CD8-positive, alpha-beta memory T cell (primary cell): Measurements from ENCODE around the gene PLEKHD1. TPM values are rescaled to one million over a fixed set of nuclear protein-coding genes. Genes with fewer than 3 reads are reported as not detected.
A peak's percentile ranks its signal among the peaks of the same experiment; 100 is the strongest.
"Not testable (repeated sequence)": the region's sequence is repeated elsewhere in the genome, so short reads cannot be mapped to it uniquely, and the experiment has no call there.

ENCODE experiments used
- CTCF ChIA-PET: fragments of 350-600 bp; sonication (Branson Sonifier 250); formaldehyde crosslinking; loops from one replicate; lab custom pipeline; 2021; ENCODE audit warnings: antibody characterized with exemption; lab: Charles Lee
- POLR2A ChIA-PET: fragments of 350-600 bp; sonication (Branson Sonifier 250); formaldehyde crosslinking; loops from one replicate; lab custom pipeline; 2021; ENCODE audit warnings: antibody characterized with exemption; lab: Charles Lee
- DNase-seq, 5 donors: peaks; one replicate each; pipeline versions ENCODE4 v3.0.0 to v3.0.0-alpha.2; 2020 to 2022; ENCODE audit warnings: mixed read lengths in 1 of 5
- H3K27ac ChIP-seq: one replicate; pipeline ENCODE4 v1.7.0; 2013; ENCODE audit warnings: low read depth, mild to moderate bottlenecking, low read length, moderate library complexity
- H3K27me3 ChIP-seq: 2 replicates; pipeline ENCODE4 v1.7.0; 2013; ENCODE audit warnings: low read length, mild to moderate bottlenecking; ENCODE audit not compliant: insufficient read depth, poor library complexity, severe bottlenecking
- H3K36me3 ChIP-seq: 2 replicates; pipeline ENCODE4 v1.7.0; 2013; ENCODE audit warnings: mild to moderate bottlenecking, low read length, moderate library complexity; ENCODE audit not compliant: insufficient read depth
- H3K4me1 ChIP-seq: 2 replicates; pipeline ENCODE4 v1.7.0; 2013; ENCODE audit warnings: mild to moderate bottlenecking, low read length, moderate library complexity; ENCODE audit not compliant: insufficient read depth
- H3K4me3 ChIP-seq: 2 replicates; pipeline ENCODE4 v1.7.0; 2013; ENCODE audit warnings: mild to moderate bottlenecking, low read length
- H3K9me3 ChIP-seq: 2 replicates; pipeline ENCODE4 v1.7.0; 2013; ENCODE audit warnings: mild to moderate bottlenecking, low read length
- H3K27ac Mint-ChIP-seq, 8 donors: one replicate each; pipeline ENCODE4 v1.8.0; 2020 to 2021; ENCODE audit warnings: mixed read lengths in 8 of 8, mild to moderate bottlenecking in 6 of 8, inconsistent platforms in 3 of 8, moderate library complexity in 3 of 8
- H3K27me3 Mint-ChIP-seq, 2 donors: one replicate each; pipeline ENCODE4 v1.8.0; 2020 to 2021; ENCODE audit warnings: mixed read lengths in 2 of 2, mild to moderate bottlenecking in 1 of 2, moderate library complexity in 1 of 2
- H3K36me3 Mint-ChIP-seq, 3 donors: one replicate each; pipeline ENCODE4 v1.8.0; 2020 to 2021; ENCODE audit warnings: mixed read lengths in 3 of 3, inconsistent platforms in 1 of 3, mild to moderate bottlenecking in 1 of 3
- H3K4me1 Mint-ChIP-seq, 3 donors: one replicate each; pipeline ENCODE4 v1.8.0; 2020 to 2021; ENCODE audit warnings: mixed read lengths in 3 of 3, inconsistent platforms in 1 of 3, mild to moderate bottlenecking in 1 of 3
- H3K4me3 Mint-ChIP-seq, 7 donors: one replicate each; pipeline ENCODE4 v1.8.0; 2020 to 2021; ENCODE audit warnings: mixed read lengths in 7 of 7, mild to moderate bottlenecking in 6 of 7, moderate library complexity in 4 of 7, inconsistent platforms in 2 of 7
- H3K9me3 Mint-ChIP-seq, 5 donors: one replicate each; pipeline ENCODE4 v1.8.0; 2020 to 2022; ENCODE audit warnings: mixed read lengths in 5 of 5, mild to moderate bottlenecking in 3 of 5, moderate library complexity in 2 of 5, inconsistent platforms in 1 of 5
- polyA plus RNA-seq: library from polyadenylated mRNA; unstranded; fragments of 300-500 nt; fragmentation: Illumina TruSeq; gene quantifications from one replicate; pipeline ENCODE4 v1.2.3, GENCODE V29; 2021
- total RNA-seq, 2 experiments: library from RNA; stranded (reverse); gene quantifications; one replicate each; pipeline ENCODE4 v1.2.3, GENCODE V29; 2021

PLEKHD1 gene
- total and polyA plus RNA-seq, 3 experiments from 2014 or later = 0.06 to 0.11 TPM; not detected in 1

DNA sequence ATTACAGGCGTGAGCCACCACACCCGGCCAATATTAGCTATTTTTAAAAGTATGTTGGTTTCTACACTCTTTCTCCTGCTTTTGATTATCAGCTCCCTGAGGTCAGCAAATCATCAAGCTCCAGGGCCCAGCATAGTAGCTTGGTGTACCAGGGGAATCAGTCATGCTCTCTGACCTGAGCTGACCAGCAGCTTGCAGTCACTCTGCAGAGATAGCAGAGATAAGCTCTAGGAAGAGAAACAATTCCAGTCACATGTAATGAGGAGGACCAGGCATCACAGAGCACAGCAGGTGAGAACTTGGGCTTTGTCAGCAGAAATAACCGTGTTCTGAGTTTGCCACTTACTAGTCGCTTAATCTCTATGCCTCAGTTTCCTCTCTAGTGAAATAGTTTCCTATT lies 8.5 kb downstream of the PLEKHD1 start:
- Mint-ChIP-seq H3K36me3 (no peaks in the 10 kb centered on the region), H3K27me3 (peaks cover 3 to 22% of the 10 kb centered on the region in 2 donors), H3K9me3 (no peaks in the 10 kb centered on the region), H3K4me1 (no peaks in the 10 kb centered on the region), H3K27ac (no peak overlapping the region), H3K4me3 (no peak overlapping the region)
- Histone ChIP-seq H3K36me3 (no peaks in the 10 kb centered on the region), H3K27ac (no peak overlapping the region), H3K27me3 (no peaks in the 10 kb centered on the region), H3K4me1 (no peaks in the 10 kb centered on the region), H3K9me3 (no peaks in the 10 kb centered on the region), H3K4me3 (no peak overlapping the region)
- no peak for DNase-seq
- POLR2A ChIA-PET = no interaction called here
- CTCF ChIA-PET = interaction anchor here (1.1 kb wide), 1 partner anchor 10 kb away, joined by 3 read pairs; no protein-coding TSS in a partner anchor

DNA sequence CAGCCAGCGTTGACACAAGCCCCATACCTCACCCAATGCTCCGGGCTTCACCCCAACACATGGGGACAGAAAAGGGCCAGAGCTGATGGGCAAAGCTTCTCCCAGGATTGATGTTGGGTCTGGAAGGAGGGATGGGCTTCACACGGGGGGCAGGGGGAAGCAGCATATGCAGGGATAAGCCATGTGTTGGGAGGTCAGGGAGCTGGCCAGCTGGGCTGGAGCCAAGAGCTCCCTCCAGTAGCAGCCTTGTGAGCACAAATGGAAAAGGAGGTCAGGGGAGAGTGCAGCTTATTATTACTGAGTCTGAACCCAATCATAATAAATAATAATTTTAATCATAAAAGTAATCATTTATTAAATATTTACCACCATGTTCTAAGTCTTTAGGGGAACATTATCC lies 9.3 kb downstream of the PLEKHD1 start:
- no peak overlapping the region for H3K27ac Mint-ChIP-seq
- POLR2A ChIA-PET = no interaction called here
- no peak overlapping the region for H3K4me3 ChIP-seq
- no peaks in the 10 kb centered on the region for H3K36me3 Mint-ChIP-seq
- no peaks in the 10 kb centered on the region for H3K4me1 ChIP-seq
- H3K27ac ChIP-seq = no peak overlapping the region
- H3K27me3 ChIP-seq = no peaks in the 10 kb centered on the region
- DNase-seq = no peak
- no peak overlapping the region for H3K4me3 Mint-ChIP-seq
- H3K4me1 Mint-ChIP-seq = no peaks in the 10 kb centered on the region
- no peaks in the 10 kb centered on the region for H3K9me3 ChIP-seq
- peaks cover 3 to 17% of the 10 kb centered on the region in 2 donors for H3K27me3 Mint-ChIP-seq
- no peaks in the 10 kb centered on the region for H3K36me3 ChIP-seq
- no peaks in the 10 kb centered on the region for H3K9me3 Mint-ChIP-seq
- CTCF ChIA-PET = no interaction called here

DNA sequence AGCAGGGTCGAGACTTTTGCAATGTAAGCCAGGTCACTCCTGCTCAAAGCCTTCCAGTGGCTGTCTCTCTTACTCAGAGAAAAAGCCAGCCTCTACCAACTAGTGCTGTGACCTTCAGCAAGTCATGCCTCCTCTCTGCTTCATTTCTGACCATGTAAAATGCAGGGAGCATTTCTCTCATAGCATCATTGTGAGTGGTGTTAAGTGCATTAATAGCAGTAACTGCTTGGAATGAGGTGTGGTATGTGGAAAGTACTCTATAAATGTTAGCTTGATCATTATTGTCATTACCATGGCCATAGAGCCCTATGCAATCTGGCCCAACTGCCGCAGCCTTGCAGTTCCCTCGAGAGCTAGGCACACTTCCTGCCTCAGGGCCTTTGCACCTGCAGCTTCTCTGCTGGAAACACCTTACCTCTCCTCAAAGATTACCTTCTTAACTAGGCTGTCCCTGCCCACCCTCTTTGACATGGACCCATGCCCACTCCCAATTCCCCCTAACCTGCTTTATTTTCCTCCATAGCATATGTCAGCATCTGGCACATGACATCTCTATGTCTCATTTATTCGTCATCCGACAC lies 10.9 kb downstream of the PLEKHD1 start:
- Mint-ChIP-seq H3K4me3 (no peak overlapping the region), H3K9me3 (no peaks in the 10 kb centered on the region), H3K4me1 (no peaks in the 10 kb centered on the region), H3K36me3 (no peaks in the 10 kb centered on the region), H3K27ac (peak overlapping the region in 1 of 8 donors; percentile 35), H3K27me3 (peaks cover 7 to 15% of the 10 kb centered on the region in 2 donors)
- no peak overlapping the region for H3K4me3 ChIP-seq
- no peaks in the 10 kb centered on the region for H3K4me1 ChIP-seq
- POLR2A ChIA-PET = no interaction called here
- DNase-seq = no peak
- H3K9me3 ChIP-seq = no peaks in the 10 kb centered on the region
- no peaks in the 10 kb centered on the region for H3K27me3 ChIP-seq
- CTCF ChIA-PET = no interaction called here
- no peaks in the 10 kb centered on the region for H3K36me3 ChIP-seq
- no peak overlapping the region for H3K27ac ChIP-seq

DNA sequence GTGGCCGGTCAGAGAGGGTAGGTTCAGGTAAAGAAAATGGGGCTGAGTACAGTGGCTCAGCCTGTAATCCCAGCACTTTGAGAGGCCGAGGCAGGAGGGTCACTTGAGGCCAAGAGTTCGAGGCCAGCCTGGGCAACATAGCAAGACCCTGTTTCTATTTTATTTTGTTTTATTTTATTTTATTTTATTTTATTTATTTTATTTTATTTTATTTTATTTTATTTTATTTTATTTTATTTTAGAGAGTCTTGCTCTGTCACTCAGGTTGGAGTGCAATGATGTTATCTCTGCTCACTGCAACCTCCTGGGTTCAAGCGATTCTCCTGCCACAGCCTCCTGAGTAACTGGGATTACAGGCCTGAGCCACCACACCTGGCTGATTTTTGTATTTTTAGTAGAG lies 13.3 kb downstream of the PLEKHD1 start:
- H3K36me3 ChIP-seq, H3K27ac Mint-ChIP-seq, H3K4me3 Mint-ChIP-seq, H3K27ac ChIP-seq, H3K4me1 Mint-ChIP-seq, H3K27me3 ChIP-seq, DNase-seq, H3K4me3 ChIP-seq, H3K9me3 Mint-ChIP-seq, H3K36me3 Mint-ChIP-seq, H3K4me1 ChIP-seq, H3K9me3 ChIP-seq, CTCF ChIA-PET, POLR2A ChIA-PET: not testable (repeated sequence)
- H3K27me3 Mint-ChIP-seq = peaks cover 9 to 25% of the 10 kb centered on the region in 2 donors

DNA sequence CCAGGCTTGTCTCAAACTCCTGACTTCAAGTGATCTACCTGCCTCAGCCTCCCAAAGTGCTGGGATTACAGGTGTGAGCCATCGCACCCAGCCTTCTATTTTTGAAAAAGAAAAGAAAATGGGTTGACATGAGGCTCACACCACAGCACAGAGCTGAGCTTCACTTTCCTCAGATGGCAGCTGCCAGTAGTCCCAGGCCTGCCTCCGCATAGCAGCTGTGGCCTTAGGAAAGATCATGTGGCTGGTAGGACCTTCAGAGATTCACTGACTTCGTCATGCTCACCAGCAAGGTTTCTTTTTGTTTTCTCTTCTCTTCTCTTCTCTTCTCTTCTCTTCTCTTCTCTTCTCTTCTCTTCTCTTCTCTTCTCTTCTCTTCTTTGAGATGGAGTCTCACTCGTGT lies 13.8 kb downstream of the PLEKHD1 start:
- DNase-seq, H3K4me1 ChIP-seq, H3K4me1 Mint-ChIP-seq, H3K27ac ChIP-seq, H3K4me3 Mint-ChIP-seq, H3K27me3 ChIP-seq, CTCF ChIA-PET, H3K9me3 Mint-ChIP-seq, H3K4me3 ChIP-seq, H3K9me3 ChIP-seq, H3K27ac Mint-ChIP-seq, H3K36me3 ChIP-seq, POLR2A ChIA-PET, H3K36me3 Mint-ChIP-seq: not testable (repeated sequence)
- peaks cover 9 to 26% of the 10 kb centered on the region in 2 donors for H3K27me3 Mint-ChIP-seq

DNA sequence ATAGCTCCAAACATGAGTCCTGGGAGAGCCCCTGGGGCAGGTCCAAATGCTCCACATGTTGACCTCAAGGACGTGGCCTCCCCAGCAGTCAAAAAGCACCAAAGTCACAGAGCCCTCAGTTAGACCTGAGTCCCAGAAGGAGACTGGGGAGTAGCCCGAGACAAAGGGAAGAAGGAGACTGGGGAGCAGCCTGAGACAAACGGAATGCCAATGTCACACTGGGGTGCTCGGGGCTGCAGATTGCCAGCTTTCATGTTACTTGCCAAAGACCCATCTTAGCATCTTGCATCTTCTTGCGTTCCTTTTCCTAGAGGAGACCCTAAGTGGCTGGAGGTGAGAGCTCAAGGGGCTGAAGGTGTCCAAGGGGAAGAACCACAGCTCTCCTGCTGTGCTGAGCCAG lies 14.9 kb downstream of the PLEKHD1 start:
- DNase-seq = no peak
- no peaks in the 10 kb centered on the region for H3K36me3 ChIP-seq
- H3K27ac ChIP-seq = no peak overlapping the region
- Mint-ChIP-seq H3K4me1 (no peaks in the 10 kb centered on the region), H3K36me3 (no peaks in the 10 kb centered on the region), H3K9me3 (no peaks in the 10 kb centered on the region), H3K4me3 (no peak overlapping the region), H3K27ac (no peak overlapping the region), H3K27me3 (peaks cover 9 to 26% of the 10 kb centered on the region in 2 donors)
- no peaks in the 10 kb centered on the region for H3K4me1 ChIP-seq
- ChIA-PET POLR2A (no interaction called here), CTCF (no interaction called here)
- no peaks in the 10 kb centered on the region for H3K9me3 ChIP-seq
- no peaks in the 10 kb centered on the region for H3K27me3 ChIP-seq
- H3K4me3 ChIP-seq = no peak overlapping the region

DNA sequence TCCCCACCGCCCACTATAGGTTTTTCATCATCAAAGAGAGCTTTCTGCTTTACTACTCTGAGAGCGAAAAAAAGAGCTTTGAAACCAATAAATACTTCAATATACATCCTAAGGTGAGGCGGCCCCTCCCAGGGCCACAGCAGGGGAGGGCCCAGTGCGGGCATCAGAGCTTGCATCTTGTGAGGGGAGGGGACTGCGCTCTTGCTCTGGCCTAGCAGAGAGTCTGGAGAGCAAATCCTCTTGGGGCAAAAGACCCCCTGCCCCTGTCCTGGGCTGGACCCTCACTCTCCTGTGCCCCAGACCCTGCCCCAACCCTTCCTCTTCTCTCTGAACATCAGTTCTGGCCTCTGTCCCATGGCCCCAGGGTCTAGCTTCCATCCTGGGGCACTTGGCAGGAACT lies 15.6 kb downstream of the PLEKHD1 start:
- H3K36me3 Mint-ChIP-seq = no peaks in the 10 kb centered on the region
- H3K27ac ChIP-seq = no peak overlapping the region
- ChIA-PET CTCF (no interaction called here), POLR2A (no interaction called here)
- H3K4me1 Mint-ChIP-seq = no peaks in the 10 kb centered on the region
- H3K4me1 ChIP-seq = no peaks in the 10 kb centered on the region
- H3K9me3 ChIP-seq = no peaks in the 10 kb centered on the region
- no peaks in the 10 kb centered on the region for H3K9me3 Mint-ChIP-seq
- no peak for DNase-seq
- H3K27me3 Mint-ChIP-seq = peaks cover 9 to 23% of the 10 kb centered on the region in 2 donors
- no peak overlapping the region for H3K27ac Mint-ChIP-seq
- H3K4me3 ChIP-seq = no peak overlapping the region
- no peaks in the 10 kb centered on the region for H3K36me3 ChIP-seq
- H3K4me3 Mint-ChIP-seq = no peak overlapping the region
- H3K27me3 ChIP-seq = no peaks in the 10 kb centered on the region

DNA sequence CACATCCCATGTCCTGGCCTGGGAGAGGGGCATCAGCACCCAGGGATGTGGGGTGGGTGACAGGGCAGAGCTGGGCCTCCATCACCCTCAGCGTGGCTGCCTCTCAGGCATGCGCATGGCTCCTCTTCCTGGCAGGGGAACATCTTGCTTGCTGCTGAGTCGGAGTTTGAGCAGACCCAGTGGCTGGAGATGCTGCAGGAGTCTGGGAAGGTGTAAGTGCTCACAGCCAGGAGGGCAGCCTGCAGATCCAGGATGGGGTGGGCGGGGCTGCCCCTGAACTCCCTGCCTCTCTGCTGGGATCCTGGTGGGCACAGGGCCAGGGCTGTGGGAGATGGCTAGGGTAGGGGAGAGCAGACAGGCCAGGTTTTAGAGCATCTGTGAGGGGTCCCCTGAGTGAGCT lies 16.2 kb downstream of the PLEKHD1 start:
- H3K9me3 Mint-ChIP-seq = no peaks in the 10 kb centered on the region

More for the DNA sequence above, 16.2 kb downstream of the PLEKHD1 start:
- Histone ChIP-seq H3K4me1 (no peaks in the 10 kb centered on the region), H3K27me3 (no peaks in the 10 kb centered on the region), H3K4me3 (no peak overlapping the region), H3K9me3 (no peaks in the 10 kb centered on the region), H3K27ac (no peak overlapping the region), H3K36me3 (no peaks in the 10 kb centered on the region)
- ChIA-PET POLR2A (no interaction called here), CTCF (no interaction called here)
- no peak overlapping the region for H3K4me3 Mint-ChIP-seq
- no peak overlapping the region for H3K27ac Mint-ChIP-seq
- H3K4me1 Mint-ChIP-seq = no peaks in the 10 kb centered on the region
- H3K36me3 Mint-ChIP-seq = no peaks in the 10 kb centered on the region
- H3K27me3 Mint-ChIP-seq = peaks cover 9 to 17% of the 10 kb centered on the region in 2 donors
- DNase-seq = no peak
